GM12874 (cell line): Measurements from ENCODE around the gene MKRN2.

Source experiments
- TF ChIP-seq, protein P1 (sequence below): IDR thresholded peaks from 2 replicates; pipeline ENCODE4 v1.5.1; 2011; ENCODE audit warnings: low read depth, mild to moderate bottlenecking, control low read depth, low read length, moderate library complexity; ENCODE audit not compliant: insufficient read depth

Gene MKRN2

GRCh38 chr3:12515631-12516030, 41.3 kb upstream of the MKRN2 start:
- TF ChIP-seq, protein P1, sequence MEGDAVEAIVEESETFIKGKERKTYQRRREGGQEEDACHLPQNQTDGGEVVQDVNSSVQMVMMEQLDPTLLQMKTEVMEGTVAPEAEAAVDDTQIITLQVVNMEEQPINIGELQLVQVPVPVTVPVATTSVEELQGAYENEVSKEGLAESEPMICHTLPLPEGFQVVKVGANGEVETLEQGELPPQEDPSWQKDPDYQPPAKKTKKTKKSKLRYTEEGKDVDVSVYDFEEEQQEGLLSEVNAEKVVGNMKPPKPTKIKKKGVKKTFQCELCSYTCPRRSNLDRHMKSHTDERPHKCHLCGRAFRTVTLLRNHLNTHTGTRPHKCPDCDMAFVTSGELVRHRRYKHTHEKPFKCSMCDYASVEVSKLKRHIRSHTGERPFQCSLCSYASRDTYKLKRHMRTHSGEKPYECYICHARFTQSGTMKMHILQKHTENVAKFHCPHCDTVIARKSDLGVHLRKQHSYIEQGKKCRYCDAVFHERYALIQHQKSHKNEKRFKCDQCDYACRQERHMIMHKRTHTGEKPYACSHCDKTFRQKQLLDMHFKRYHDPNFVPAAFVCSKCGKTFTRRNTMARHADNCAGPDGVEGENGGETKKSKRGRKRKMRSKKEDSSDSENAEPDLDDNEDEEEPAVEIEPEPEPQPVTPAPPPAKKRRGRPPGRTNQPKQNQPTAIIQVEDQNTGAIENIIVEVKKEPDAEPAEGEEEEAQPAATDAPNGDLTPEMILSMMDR, result no peak

DNA sequence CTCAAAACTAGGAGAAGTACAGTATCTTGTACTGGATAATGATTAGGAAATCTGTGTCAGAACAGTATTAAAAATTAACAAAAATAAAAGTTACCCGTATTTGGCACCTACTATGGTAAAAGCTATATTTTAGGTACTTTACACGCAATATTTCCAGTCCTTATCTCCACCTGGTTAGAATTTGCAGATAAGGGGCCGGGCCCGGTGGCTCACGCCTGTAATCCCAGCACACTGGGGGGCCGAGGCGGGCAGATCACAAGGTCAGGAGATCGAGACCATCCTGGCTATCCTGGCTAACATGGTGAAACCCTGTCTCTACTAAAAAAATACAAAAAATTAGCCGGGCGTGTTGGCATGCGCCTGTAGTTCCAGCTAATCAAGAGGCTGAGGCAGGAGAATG, 40.0 kb upstream of the MKRN2 start:
- TF ChIP-seq, protein P1, result no peak

- TF ChIP-seq, protein P1, result no peak
Measured at GRCh38 chr3:12518261-12519028, 38.4 kb upstream of the MKRN2 start.

DNA sequence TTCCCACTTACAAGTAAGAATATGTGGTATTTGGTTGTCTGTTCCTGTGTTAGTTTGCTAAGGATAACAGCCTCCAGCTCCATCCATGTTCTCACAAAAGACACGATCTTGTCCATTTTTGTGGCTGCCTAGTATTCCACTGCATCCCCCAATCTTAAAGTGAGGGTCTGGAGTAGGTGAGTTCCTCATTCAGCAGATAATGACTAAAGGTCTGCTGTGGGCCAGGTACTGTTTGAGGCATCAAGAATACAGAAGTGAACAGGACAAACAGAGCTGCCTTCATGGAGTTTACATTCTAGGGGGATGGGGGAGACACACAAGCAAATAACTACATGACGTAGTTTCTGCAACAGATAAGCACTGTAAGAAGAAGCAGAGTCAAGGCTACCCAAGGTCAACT, 35.9 kb upstream of the MKRN2 start:
- TF ChIP-seq, protein P1, result no peak

GRCh38 chr3:12522721-12523120, 34.2 kb upstream of the MKRN2 start:
- TF ChIP-seq, protein P1, result no peak

DNA sequence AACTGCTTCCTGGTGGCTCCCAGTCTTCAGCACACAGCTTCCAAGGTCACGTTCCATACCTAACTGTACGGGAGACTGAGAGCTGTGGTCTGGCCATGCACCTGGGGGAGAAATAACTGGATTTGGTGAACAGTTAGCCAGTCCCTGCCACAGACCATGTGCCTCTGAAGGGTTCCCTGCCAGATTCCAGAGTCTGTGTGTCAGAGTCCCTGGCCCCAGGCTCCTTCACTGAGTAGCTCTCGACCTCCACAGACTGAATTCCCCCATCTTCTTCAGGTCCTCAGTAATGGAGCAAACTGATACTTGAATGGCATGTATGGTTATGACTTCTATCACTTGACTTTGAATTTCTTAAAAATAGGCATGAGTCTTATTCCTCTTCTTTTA, 29.1 kb upstream of the MKRN2 start:
- TF ChIP-seq, protein P1, result no peak

DNA sequence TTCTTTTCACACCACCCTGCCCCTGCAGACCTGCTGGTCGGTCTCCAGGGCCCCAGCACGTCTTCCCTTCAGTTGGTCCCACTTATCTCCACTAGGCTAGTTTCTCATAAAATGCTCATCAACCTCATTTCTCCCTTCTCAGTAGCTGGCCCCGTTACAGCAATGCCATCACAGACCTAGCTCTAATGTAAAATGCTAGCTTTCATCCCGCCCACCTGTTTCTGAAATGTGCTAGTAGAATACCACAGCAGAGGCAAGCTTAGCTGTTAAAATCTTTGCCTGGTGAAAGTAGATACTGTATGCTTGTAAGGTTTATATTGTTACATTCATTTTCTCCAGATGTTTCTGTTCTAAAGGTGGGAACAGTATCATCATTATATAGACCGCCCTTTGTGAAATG, 24.7 kb upstream of the MKRN2 start:
- TF ChIP-seq, protein P1, result no peak
